ENCODE data around the gene GFRA1.

Gene GFRA1

GRCh38 chr10:116240157-116240950 is 32.7 kb downstream of the GFRA1 start:
- no peak for DNase-seq

GRCh38 chr10:116239229-116239628 is 33.8 kb downstream of the GFRA1 start:
- no peak for DNase-seq

- DNase-seq: no peak
Measured at GRCh38 chr10:116237970-116238369, 35.0 kb downstream of the GFRA1 start.

- no peak for DNase-seq
Measured at GRCh38 chr10:116237260-116237659, 35.7 kb downstream of the GFRA1 start.

GRCh38 chr10:116233230-116233629 is 39.8 kb downstream of the GFRA1 start:
- no peak for DNase-seq

GRCh38 chr10:116232613-116233012 is 40.4 kb downstream of the GFRA1 start:
- no peak for DNase-seq

- no peak for DNase-seq
Measured at GRCh38 chr10:116226766-116227165, 46.2 kb downstream of the GFRA1 start.

- DNase-seq: no peak
Measured at GRCh38 chr10:116226053-116226452, 47.0 kb downstream of the GFRA1 start.

GRCh38 chr10:116223289-116223688 is 49.7 kb downstream of the GFRA1 start:
- DNase-seq: no peak

- DNase-seq: no peak
Measured at GRCh38 chr10:116221053-116221452, 52.0 kb downstream of the GFRA1 start.

GRCh38 chr10:116216676-116217075 is 56.3 kb downstream of the GFRA1 start:
- no peak for DNase-seq

GRCh38 chr10:116215651-116216050 is 57.4 kb downstream of the GFRA1 start:
- no peak for DNase-seq

- no peak for DNase-seq
Measured at GRCh38 chr10:116211682-116212081, 61.3 kb downstream of the GFRA1 start.

GRCh38 chr10:116210588-116211346 is 62.2 kb downstream of the GFRA1 start:
- DNase-seq: no peak

GRCh38 chr10:116209781-116210180 is 63.2 kb downstream of the GFRA1 start:
- DNase-seq: no peak

GRCh38 chr10:116208956-116209567 is 63.9 kb downstream of the GFRA1 start:
- DNase-seq: peak; percentile 48

- DNase-seq: no peak
Measured at GRCh38 chr10:116207690-116208089, 65.3 kb downstream of the GFRA1 start.

GRCh38 chr10:116203661-116204060 is 69.3 kb downstream of the GFRA1 start:
- DNase-seq: no peak

GRCh38 chr10:116201670-116202430 is 71.2 kb downstream of the GFRA1 start:
- DNase-seq: no peak

GRCh38 chr10:116201011-116201410 is 72.0 kb downstream of the GFRA1 start:
- no peak for DNase-seq

- DNase-seq: no peak
Measured at GRCh38 chr10:116198676-116199035, 74.3 kb downstream of the GFRA1 start.

GRCh38 chr10:116197946-116198675 is 74.9 kb downstream of the GFRA1 start:
- DNase-seq: no peak

Data from KG1 (cell line).